CD14-positive monocyte (primary cell): ENCODE results near the gene PIP. TPM values are rescaled to one million over a fixed set of nuclear protein-coding genes. Genes with fewer than 3 reads are reported as not detected.
"Not testable (repeated sequence)": the region's sequence is repeated elsewhere in the genome, so short reads cannot be mapped to it uniquely, and the experiment has no call there.

ENCODE experiments used
- DNase-seq, 3 donors: peaks; one replicate each; pipeline ENCODE4 v3.0.0-alpha.2; 2011 to 2022
- H2AFZ ChIP-seq: 2 replicates; pipeline ENCODE4 v1.6.0; 2012; ENCODE audit warnings: mild to moderate bottlenecking, low read depth, low read length, inconsistent platforms; ENCODE audit not compliant: insufficient read depth, poor library complexity, severe bottlenecking
- H3K27ac ChIP-seq, 2 donors: 1 replicate in 1 of 2; 2 replicates in 1 of 2; pipeline ENCODE4 v1.5.1; 2012 to 2013; ENCODE audit warnings: low read length in 2 of 2, control low read depth in 1 of 2, inconsistent platforms in 1 of 2, low read depth in 1 of 2, mild to moderate bottlenecking in 1 of 2
- H3K27me3 ChIP-seq, 2 donors: one replicate each; pipeline versions ENCODE4 v1.6.0 to v1.6.1; 2011 to 2013; ENCODE audit warnings: low read length in 2 of 2; ENCODE audit not compliant: control insufficient read depth in 2 of 2, insufficient read depth in 2 of 2
- H3K36me3 ChIP-seq, 2 donors: replicated peaks in 1 of 2; 1 replicate in 1 of 2; 2 replicates in 1 of 2; pipeline versions ENCODE4 v1.5.1 to v1.6.1; 2012 to 2013; ENCODE audit warnings: low read length in 2 of 2, control low read depth in 1 of 2, inconsistent platforms in 1 of 2, mild to moderate bottlenecking in 1 of 2; ENCODE audit not compliant: insufficient read depth in 2 of 2, control insufficient read depth in 1 of 2
- H3K4me1 ChIP-seq, 2 donors: 1 replicate in 1 of 2; 2 replicates in 1 of 2; pipeline versions ENCODE4 v1.5.1 to v1.6.1; 2012 to 2013; ENCODE audit warnings: low read length in 2 of 2, control low read depth in 1 of 2, inconsistent platforms in 1 of 2, mild to moderate bottlenecking in 1 of 2, moderate library complexity in 1 of 2; ENCODE audit not compliant: insufficient read depth in 2 of 2, control insufficient read depth in 1 of 2
- H3K4me2 ChIP-seq: replicated peaks from 2 replicates; pipeline ENCODE3; 2012; ENCODE audit warnings: low read length, moderate library complexity, mild to moderate bottlenecking; ENCODE audit not compliant: poor library complexity, severe bottlenecking; ENCODE audit errors: extremely low read depth
- H3K4me3 ChIP-seq, 3 experiments: fragments of 200-600 bp in 1 of 3; sonication (generic) in 1 of 3; replicated peaks in 1 of 3; 1 replicate in 2 of 3; 2 replicates in 1 of 3; pipeline ENCODE4 v1.5.1; 2011 to 2013; ENCODE audit warnings: low read length in 3 of 3, mild to moderate bottlenecking in 3 of 3, control low read depth in 2 of 3, low read depth in 2 of 3, inconsistent platforms in 1 of 3, moderate library complexity in 1 of 3
- H3K79me2 ChIP-seq: 2 replicates; pipeline ENCODE4 v1.6.0; 2012; ENCODE audit warnings: mild to moderate bottlenecking, control low read depth, inconsistent platforms, low read length, moderate library complexity; ENCODE audit not compliant: insufficient read depth
- H3K9ac ChIP-seq: 2 replicates; pipeline ENCODE4 v1.6.0; 2017; ENCODE audit warnings: low read length, mild to moderate bottlenecking; ENCODE audit not compliant: insufficient read depth, poor library complexity, severe bottlenecking
- H3K9me3 ChIP-seq, 2 donors: replicated peaks in 1 of 2; 1 replicate in 1 of 2; 2 replicates in 1 of 2; pipeline versions ENCODE4 v1.5.1 to v1.6.1; 2012 to 2013; ENCODE audit warnings: low read length in 2 of 2, control low read depth in 1 of 2; ENCODE audit not compliant: control insufficient read depth in 1 of 2, insufficient read depth in 1 of 2
- H4K20me1 ChIP-seq: 2 replicates; pipeline ENCODE4 v1.6.0; 2012; ENCODE audit warnings: mild to moderate bottlenecking, low read length, control low read depth, moderate library complexity; ENCODE audit not compliant: insufficient read depth
- H3K27ac Mint-ChIP-seq, 7 donors: one replicate each; pipeline ENCODE4 v1.8.0; 2020; ENCODE audit warnings: mild to moderate bottlenecking in 7 of 7, mixed read lengths in 7 of 7, moderate library complexity in 6 of 7, inconsistent platforms in 2 of 7
- H3K27me3 Mint-ChIP-seq, 3 donors: one replicate each; pipeline ENCODE4 v1.8.0; 2021 to 2022; ENCODE audit warnings: low read depth in 3 of 3, mild to moderate bottlenecking in 3 of 3, mixed read lengths in 3 of 3, moderate library complexity in 3 of 3, inconsistent platforms in 1 of 3
- H3K36me3 Mint-ChIP-seq, 2 donors: one replicate each; pipeline ENCODE4 v1.8.0; 2020; ENCODE audit warnings: mixed read lengths in 2 of 2, inconsistent platforms in 1 of 2, mild to moderate bottlenecking in 1 of 2
- H3K4me1 Mint-ChIP-seq: one replicate; pipeline ENCODE4 v1.8.0; 2020; ENCODE audit warnings: mild to moderate bottlenecking, mixed read lengths
- H3K4me3 Mint-ChIP-seq, 2 donors: one replicate each; pipeline ENCODE4 v1.8.0; 2020; ENCODE audit warnings: mild to moderate bottlenecking in 2 of 2, mixed read lengths in 2 of 2, moderate library complexity in 1 of 2
- H3K9me3 Mint-ChIP-seq, 7 donors: one replicate each; pipeline ENCODE4 v1.8.0; 2020 to 2022; ENCODE audit warnings: mixed read lengths in 7 of 7, mild to moderate bottlenecking in 6 of 7, moderate library complexity in 6 of 7, inconsistent platforms in 2 of 7
- WGBS: methylation state at CpG from one replicate; pipeline ENCODE4 v1.1.5; 2013; ENCODE audit warnings: missing lambda C conversion rate; ENCODE audit not compliant: insufficient coverage; 5-methylcytosine and 5-hydroxymethylcytosine counted together
- intact Hi-C, 2 donors: fragments of 100-400 bp; cut with micrococcal nuclease; formaldehyde crosslinking; loops; one replicate each; pipeline versions ENCODE4 v1.15.0 to v1.15.1; 2023
- polyA plus RNA-seq, 3 donors: library from polyadenylated mRNA; depleted of rRNA in 1 of 3; unstranded in 2 of 3; stranded (reverse) in 1 of 3; fragments of 300-500 nt in 2 of 3; fragments of >200 nt in 1 of 3; fragmentation: Illumina TruSeq in 2 of 3; gene quantifications; 1 replicate in 2 of 3; 2 replicates in 1 of 3; pipeline ENCODE4 v1.2.3, GENCODE V29; 2012 to 2021
- TF ChIP-seq, protein P1 (sequence below): fragments of 200-600 bp; IDR thresholded peaks from one replicate; pipeline ENCODE4 v1.8.0; 2022; ENCODE audit warnings: antibody characterized with exemption, mild to moderate bottlenecking

Gene PIP
- polyA plus RNA-seq, 3 donors, result not detected

DNA sequence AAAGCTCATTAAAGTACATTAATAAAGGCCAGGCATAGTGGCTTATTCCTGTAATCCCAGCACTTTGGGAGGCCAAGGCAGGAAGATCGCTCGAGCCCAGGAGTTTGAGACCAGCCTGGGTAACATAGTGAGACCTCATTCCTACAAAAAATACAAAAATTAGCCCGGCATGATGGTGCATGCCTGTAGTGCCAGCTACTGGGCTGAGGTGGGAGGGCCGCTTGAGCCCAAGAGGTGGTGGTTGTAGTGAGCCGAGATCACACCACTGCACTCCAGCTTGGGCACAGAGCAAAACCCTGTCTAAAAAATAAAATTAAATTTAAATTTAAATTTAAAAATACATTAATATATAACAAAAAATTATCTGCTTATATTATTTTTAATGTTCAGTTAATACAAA, 44.3 kb downstream of the PIP start:
- no peaks in the 10 kb centered on the region for H3K27me3 ChIP-seq
- H3K79me2 ChIP-seq, result no peaks in the 10 kb centered on the region
- TF ChIP-seq, protein P1, sequence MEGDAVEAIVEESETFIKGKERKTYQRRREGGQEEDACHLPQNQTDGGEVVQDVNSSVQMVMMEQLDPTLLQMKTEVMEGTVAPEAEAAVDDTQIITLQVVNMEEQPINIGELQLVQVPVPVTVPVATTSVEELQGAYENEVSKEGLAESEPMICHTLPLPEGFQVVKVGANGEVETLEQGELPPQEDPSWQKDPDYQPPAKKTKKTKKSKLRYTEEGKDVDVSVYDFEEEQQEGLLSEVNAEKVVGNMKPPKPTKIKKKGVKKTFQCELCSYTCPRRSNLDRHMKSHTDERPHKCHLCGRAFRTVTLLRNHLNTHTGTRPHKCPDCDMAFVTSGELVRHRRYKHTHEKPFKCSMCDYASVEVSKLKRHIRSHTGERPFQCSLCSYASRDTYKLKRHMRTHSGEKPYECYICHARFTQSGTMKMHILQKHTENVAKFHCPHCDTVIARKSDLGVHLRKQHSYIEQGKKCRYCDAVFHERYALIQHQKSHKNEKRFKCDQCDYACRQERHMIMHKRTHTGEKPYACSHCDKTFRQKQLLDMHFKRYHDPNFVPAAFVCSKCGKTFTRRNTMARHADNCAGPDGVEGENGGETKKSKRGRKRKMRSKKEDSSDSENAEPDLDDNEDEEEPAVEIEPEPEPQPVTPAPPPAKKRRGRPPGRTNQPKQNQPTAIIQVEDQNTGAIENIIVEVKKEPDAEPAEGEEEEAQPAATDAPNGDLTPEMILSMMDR, result no peak
- intact Hi-C loops, result no loop called here
- no peaks in the 10 kb centered on the region for H4K20me1 ChIP-seq
- H3K36me3 Mint-ChIP-seq, result no peaks in the 10 kb centered on the region
- H3K9me3 Mint-ChIP-seq, result peaks cover 21 to 33% (median 30%) of the 10 kb centered on the region in 7 donors
- H3K4me3 ChIP-seq, result no peak overlapping the region
- peaks cover 21 to 23% of the 10 kb centered on the region in 2 donors for H3K9me3 ChIP-seq
- no peak overlapping the region for H3K4me2 ChIP-seq
- WGBS, result no CpG with 5 or more reads among the region's 5 CpGs
- no peaks in the 10 kb centered on the region for H3K4me1 ChIP-seq
- H3K4me3 Mint-ChIP-seq, result no peak overlapping the region
- H2AFZ ChIP-seq, result no peak overlapping the region
- peaks cover 9% of the 10 kb centered on the region for H3K4me1 Mint-ChIP-seq
- H3K36me3 ChIP-seq, result no peaks in the 10 kb centered on the region
- no peak overlapping the region for H3K27ac ChIP-seq
- H3K27ac Mint-ChIP-seq, result no peak overlapping the region
- no peak overlapping the region for H3K9ac ChIP-seq
- DNase-seq, result no peak
- peaks cover 0 to 1% (median 1%) of the 10 kb centered on the region in 3 donors for H3K27me3 Mint-ChIP-seq

DNA sequence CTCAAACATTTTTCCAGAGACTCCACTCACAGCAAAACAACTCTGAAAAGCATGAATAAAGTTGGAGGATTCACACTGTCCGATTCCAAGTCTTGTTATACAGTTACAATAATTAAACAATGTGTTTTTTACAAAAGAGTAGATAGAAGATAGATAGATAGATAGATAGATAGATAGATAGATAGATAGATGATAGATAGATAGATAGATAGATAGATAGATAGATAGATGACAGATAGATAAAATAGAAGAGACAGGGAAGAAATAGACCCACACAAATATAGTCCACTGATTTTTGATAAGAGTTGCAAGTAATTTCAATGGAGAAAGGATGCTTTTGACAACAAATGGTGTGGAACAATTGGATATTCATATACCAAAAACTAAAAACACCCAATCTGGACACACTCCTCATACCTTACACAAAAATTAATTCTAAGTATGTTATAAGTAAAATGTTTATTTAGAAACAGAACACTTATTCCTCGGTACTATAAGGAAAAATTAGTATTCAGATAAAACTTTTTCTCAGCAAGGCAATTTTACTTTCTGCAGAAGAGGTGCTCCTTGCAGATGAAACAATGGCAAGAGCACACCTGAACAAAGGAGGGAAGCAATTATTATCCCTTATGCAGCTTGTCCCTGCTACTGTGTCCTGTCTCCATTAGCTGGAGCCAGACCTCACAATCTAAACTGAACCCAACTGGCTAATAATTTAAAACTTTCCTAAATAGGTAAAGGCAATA, 45.7 kb downstream of the PIP start:
- no peaks in the 10 kb centered on the region for H3K27me3 ChIP-seq
- no peaks in the 10 kb centered on the region for H3K36me3 ChIP-seq
- peaks cover 21 to 33% (median 30%) of the 10 kb centered on the region in 7 donors for H3K9me3 Mint-ChIP-seq
- intact Hi-C loops, result no loop called here
- H3K9ac ChIP-seq, result no peak overlapping the region
- peaks cover 21 to 23% of the 10 kb centered on the region in 2 donors for H3K9me3 ChIP-seq
- H3K4me1 ChIP-seq, result no peaks in the 10 kb centered on the region
- H3K4me3 Mint-ChIP-seq, result no peak overlapping the region
- H3K4me1 Mint-ChIP-seq, result peaks cover 1% of the 10 kb centered on the region
- H3K4me3 ChIP-seq, result no peak overlapping the region
- H4K20me1 ChIP-seq, result no peaks in the 10 kb centered on the region
- no peak overlapping the region for H3K4me2 ChIP-seq
- H3K79me2 ChIP-seq, result no peaks in the 10 kb centered on the region
- TF ChIP-seq, protein P1, result no peak
- WGBS, result no CpG with 5 or more reads among the region's 2 CpGs
- peaks cover 0 to 1% (median 0%) of the 10 kb centered on the region in 3 donors for H3K27me3 Mint-ChIP-seq
- no peak overlapping the region for H3K27ac ChIP-seq
- DNase-seq, result no peak
- no peak overlapping the region for H3K27ac Mint-ChIP-seq
- H3K36me3 Mint-ChIP-seq, result no peaks in the 10 kb centered on the region
- H2AFZ ChIP-seq, result no peak overlapping the region

DNA sequence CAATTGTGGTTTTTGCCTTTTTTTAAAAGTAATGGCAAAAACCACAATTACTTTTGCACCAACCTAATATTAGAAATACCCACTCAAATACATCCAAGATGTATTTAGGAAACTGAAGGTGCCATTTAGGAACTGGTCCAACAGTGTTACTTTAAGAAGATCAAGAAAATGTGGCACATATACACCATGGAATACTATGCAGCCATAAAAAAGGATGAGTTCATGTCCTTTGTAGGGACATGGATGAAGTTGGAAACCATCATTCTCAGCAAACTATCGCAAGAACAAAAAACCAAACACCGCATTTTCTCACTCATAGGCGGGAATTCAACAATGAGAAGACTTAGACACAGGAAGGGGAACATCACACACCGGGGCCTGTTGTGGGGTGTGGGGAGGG, 48.9 kb downstream of the PIP start:
- H3K36me3 ChIP-seq, H3K27me3 Mint-ChIP-seq, H4K20me1 ChIP-seq, DNase-seq, H3K79me2 ChIP-seq, H3K9ac ChIP-seq, H3K4me1 ChIP-seq, H3K36me3 Mint-ChIP-seq, H3K27ac ChIP-seq, H3K4me1 Mint-ChIP-seq, H3K4me3 Mint-ChIP-seq, H2AFZ ChIP-seq, intact Hi-C loops, H3K27me3 ChIP-seq, H3K27ac Mint-ChIP-seq, H3K4me2 ChIP-seq, H3K4me3 ChIP-seq: not testable (repeated sequence)
- peaks cover 21 to 23% of the 10 kb centered on the region in 2 donors for H3K9me3 ChIP-seq
- WGBS, result no CpG with 5 or more reads among the region's 4 CpGs
- H3K9me3 Mint-ChIP-seq, result peaks cover 21 to 33% (median 30%) of the 10 kb centered on the region in 7 donors
